PFSK-1 (cell line): Measurements from ENCODE around the gene CYP1A1.
A peak's percentile ranks its signal among the peaks of the same experiment; 100 is the strongest.

Experiments
- FOXP2 ChIP-seq: optimal IDR thresholded peaks from 2 replicates; pipeline ENCODE3; 2011; ENCODE audit warnings: borderline replicate concordance, control low read depth, inconsistent platforms; ENCODE audit not compliant: insufficient read depth; ENCODE audit errors: extremely low read length, extremely low read depth
- POLR2AphosphoS5 ChIP-seq: IDR thresholded peaks from 2 replicates; pipeline ENCODE4 v1.6.1; 2012; ENCODE audit warnings: low read depth, mild to moderate bottlenecking, control low read depth, low read length, moderate library complexity
- SIN3A ChIP-seq: IDR thresholded peaks from 2 replicates; pipeline ENCODE4 v1.6.1; 2012; ENCODE audit warnings: mild to moderate bottlenecking, low read length, moderate library complexity, borderline replicate concordance; ENCODE audit not compliant: insufficient read depth
- TAF1 ChIP-seq: IDR thresholded peaks from 2 replicates; pipeline ENCODE4 v1.6.1; 2012; ENCODE audit warnings: low read length, control low read depth, borderline replicate concordance; ENCODE audit not compliant: insufficient read depth
- TF ChIP-seq, protein P1 (sequence below), 2 experiments: IDR thresholded peaks; 2 replicates each; pipeline versions ENCODE4 v1.6.1 to v1.8.0; 2011 to 2012; ENCODE audit warnings: low read depth in 2 of 2, low read length in 2 of 2, control low read depth in 1 of 2, inconsistent platforms in 1 of 2, mild to moderate bottlenecking in 1 of 2, moderate library complexity in 1 of 2; ENCODE audit not compliant: insufficient read depth in 1 of 2

The CYP1A1 gene

GRCh38 chr15:74727727-74728126 lies 2.4 kb upstream of the CYP1A1 start:
- TF ChIP-seq SIN3A = no peak
- no peak for TF ChIP-seq FOXP2
- TF ChIP-seq, protein P1, sequence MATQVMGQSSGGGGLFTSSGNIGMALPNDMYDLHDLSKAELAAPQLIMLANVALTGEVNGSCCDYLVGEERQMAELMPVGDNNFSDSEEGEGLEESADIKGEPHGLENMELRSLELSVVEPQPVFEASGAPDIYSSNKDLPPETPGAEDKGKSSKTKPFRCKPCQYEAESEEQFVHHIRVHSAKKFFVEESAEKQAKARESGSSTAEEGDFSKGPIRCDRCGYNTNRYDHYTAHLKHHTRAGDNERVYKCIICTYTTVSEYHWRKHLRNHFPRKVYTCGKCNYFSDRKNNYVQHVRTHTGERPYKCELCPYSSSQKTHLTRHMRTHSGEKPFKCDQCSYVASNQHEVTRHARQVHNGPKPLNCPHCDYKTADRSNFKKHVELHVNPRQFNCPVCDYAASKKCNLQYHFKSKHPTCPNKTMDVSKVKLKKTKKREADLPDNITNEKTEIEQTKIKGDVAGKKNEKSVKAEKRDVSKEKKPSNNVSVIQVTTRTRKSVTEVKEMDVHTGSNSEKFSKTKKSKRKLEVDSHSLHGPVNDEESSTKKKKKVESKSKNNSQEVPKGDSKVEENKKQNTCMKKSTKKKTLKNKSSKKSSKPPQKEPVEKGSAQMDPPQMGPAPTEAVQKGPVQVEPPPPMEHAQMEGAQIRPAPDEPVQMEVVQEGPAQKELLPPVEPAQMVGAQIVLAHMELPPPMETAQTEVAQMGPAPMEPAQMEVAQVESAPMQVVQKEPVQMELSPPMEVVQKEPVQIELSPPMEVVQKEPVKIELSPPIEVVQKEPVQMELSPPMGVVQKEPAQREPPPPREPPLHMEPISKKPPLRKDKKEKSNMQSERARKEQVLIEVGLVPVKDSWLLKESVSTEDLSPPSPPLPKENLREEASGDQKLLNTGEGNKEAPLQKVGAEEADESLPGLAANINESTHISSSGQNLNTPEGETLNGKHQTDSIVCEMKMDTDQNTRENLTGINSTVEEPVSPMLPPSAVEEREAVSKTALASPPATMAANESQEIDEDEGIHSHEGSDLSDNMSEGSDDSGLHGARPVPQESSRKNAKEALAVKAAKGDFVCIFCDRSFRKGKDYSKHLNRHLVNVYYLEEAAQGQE (IDR thresholded peaks at IDR 0.05; ENCODE audit: insufficient read depth in 1 of 2, low read depth in 2 of 2, low read length in 2 of 2) = no peak
- TF ChIP-seq POLR2AphosphoS5 = no peak
- no peak for TF ChIP-seq TAF1

- TF ChIP-seq POLR2AphosphoS5 (no peak), FOXP2 (no peak)
Observed at GRCh38 chr15:74726774-74727164, 1.4 kb upstream of the CYP1A1 start.

- TF ChIP-seq POLR2AphosphoS5 (0 out of 2 replicates have a peak, but pooled peaks have one; percentile 18), TAF1 (no peak)
Observed at GRCh38 chr15:74725845-74726773, 781 bp upstream of the CYP1A1 start.

DNA sequence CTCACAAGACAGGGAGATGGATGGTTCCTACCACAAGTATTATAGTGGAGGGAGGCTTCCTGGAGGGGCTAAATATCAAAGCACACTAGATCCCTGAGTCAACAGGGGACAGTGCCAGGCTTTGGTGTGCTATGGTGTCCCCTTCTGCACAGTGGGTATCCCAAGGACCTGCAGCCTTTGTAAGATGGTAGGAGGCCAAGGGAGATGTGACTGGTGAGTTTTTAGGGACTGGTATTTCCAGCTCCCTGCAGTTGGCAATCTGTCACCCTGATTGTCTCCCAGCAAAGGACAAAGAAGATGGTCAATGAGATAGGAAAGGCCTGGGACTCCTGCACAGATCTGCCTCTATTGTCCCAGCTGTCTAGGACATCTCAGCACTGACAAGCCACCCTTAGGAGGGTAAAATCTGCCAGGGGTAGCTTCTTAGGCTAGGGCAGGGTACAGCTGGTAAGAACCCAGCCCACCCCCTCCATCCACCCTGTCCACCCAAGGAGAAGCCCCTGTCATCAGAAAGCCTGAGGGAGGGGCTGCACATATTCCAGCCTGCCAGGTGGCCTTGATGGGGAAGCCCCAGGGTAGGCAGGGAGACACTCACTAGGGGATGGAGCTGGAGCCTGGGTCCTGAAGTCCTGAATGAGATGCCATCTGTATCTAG lies 631 bp downstream of the CYP1A1 start:
- TF ChIP-seq SIN3A = no peak
- TF ChIP-seq, protein P1 (IDR thresholded peaks at IDR 0.05; ENCODE audit: insufficient read depth in 1 of 2, low read depth in 2 of 2, low read length in 2 of 2) = no peak
- no peak for TF ChIP-seq POLR2AphosphoS5
- TF ChIP-seq FOXP2 = no peak
- TF ChIP-seq TAF1 = no peak

DNA sequence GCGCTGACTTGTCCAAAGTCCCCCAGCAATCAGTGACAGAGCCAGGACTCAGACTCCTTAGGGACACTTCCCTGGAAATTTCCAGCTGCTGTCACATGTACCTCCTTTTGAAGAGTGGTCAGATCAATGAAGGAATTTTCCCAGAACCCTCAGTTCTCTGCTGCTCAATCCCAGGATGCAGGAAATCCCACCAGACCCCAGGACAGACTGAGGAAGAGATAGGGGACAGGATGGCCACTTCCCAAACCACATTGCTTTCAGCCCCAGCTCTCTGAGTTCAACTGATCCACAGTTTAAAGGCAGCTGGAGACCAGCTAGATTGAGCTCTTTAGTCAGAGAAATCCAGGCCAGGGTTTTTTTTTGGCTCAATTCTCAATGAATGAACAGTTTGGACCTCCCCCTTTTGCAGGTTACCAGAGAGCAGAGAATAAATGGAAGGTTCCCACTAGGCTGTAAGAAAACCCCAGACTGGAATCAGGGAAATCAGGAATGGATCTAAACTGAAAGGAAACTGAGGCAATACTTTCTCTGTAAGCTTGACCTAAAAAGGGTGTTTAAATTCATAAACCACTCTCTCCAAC lies 1.5 kb downstream of the CYP1A1 start:
- TF ChIP-seq, protein P1 (IDR thresholded peaks at IDR 0.05; ENCODE audit: insufficient read depth in 1 of 2, low read depth in 2 of 2, low read length in 2 of 2) = no peak
- TF ChIP-seq FOXP2 (no peak), POLR2AphosphoS5 (no peak), SIN3A (no peak), TAF1 (no peak)

- TF ChIP-seq FOXP2 = no peak
- no peak for TF ChIP-seq TAF1
- TF ChIP-seq SIN3A = no peak
- TF ChIP-seq POLR2AphosphoS5 = no peak
- TF ChIP-seq, protein P1 (IDR thresholded peaks at IDR 0.05; ENCODE audit: insufficient read depth in 1 of 2, low read depth in 2 of 2, low read length in 2 of 2) = no peak
Observed at GRCh38 chr15:74723187-74723586, 2.1 kb downstream of the CYP1A1 start.
